ENCODE data around the gene TFB2M. TPM values are rescaled to one million over a fixed set of nuclear protein-coding genes. Genes with fewer than 3 reads are reported as not detected.

Gene TFB2M
- total and polyA plus RNA-seq, 2 donors (not counting 1 experiment from before 2014, with no cell fraction given): 8.8 to 11.6 TPM

- Histone ChIP-seq H3K79me2 (ENCODE audit: control insufficient read depth, insufficient read depth, low read length) (peaks cover 31% of the 10 kb centered on the region), H4K20me1 (ENCODE audit: control insufficient read depth, insufficient read depth, low read length, poor library complexity, severe bottlenecking) (peaks cover 18% of the 10 kb centered on the region), H3K36me3 (replicated peaks in 1 of 2; ENCODE audit: control extremely low read depth in 1 of 2, control insufficient read depth in 1 of 2, extremely low read depth in 1 of 2, insufficient read depth in 2 of 2, low read length in 1 of 2) (peaks cover 12 to 56% of the 10 kb centered on the region in 2 experiments), H3K4me3 (ENCODE audit: control extremely low read depth in 1 of 5, extremely low read depth in 1 of 5, insufficient read depth in 1 of 5, low read depth in 2 of 5, low read length in 4 of 5) (no peak overlapping the region), H3K4me2 (replicated peaks; ENCODE audit: low read depth, low read length, poor library complexity, severe bottlenecking) (no peak overlapping the region), H3K9me3 (ENCODE audit: control extremely low read depth in 1 of 3, control insufficient read depth in 2 of 3, insufficient read depth in 1 of 3, low read length in 2 of 3) (no peaks in the 10 kb centered on the region), H3K9ac (ENCODE audit: low read length) (no peak overlapping the region), H3K4me1 (ENCODE audit: control insufficient read depth in 2 of 2, insufficient read depth in 2 of 2, low read length in 2 of 2) (no peaks in the 10 kb centered on the region), H3K27ac (ENCODE audit: low read length in 2 of 2) (no peak overlapping the region), H3K27me3 (replicated peaks in 1 of 4; ENCODE audit: control extremely low read depth in 1 of 4, control insufficient read depth in 3 of 4, insufficient read depth in 4 of 4, low read length in 3 of 4) (no peaks in the 10 kb centered on the region), H2AFZ (ENCODE audit: insufficient read depth, low read depth, low read length, poor library complexity, severe bottlenecking) (no peak overlapping the region)
- Mint-ChIP-seq H3K27me3 (no peaks in the 10 kb centered on the region), H3K27ac (no peak overlapping the region), H3K4me3 (no peak overlapping the region), H3K9me3 (ENCODE audit: insufficient read depth) (no peaks in the 10 kb centered on the region), H3K4me1 (peaks cover 1% of the 10 kb centered on the region)
- no peak for TF ChIP-seq CTCF (IDR thresholded peaks at IDR 0.05)
- TF ChIP-seq EZH2 (IDR thresholded peaks at IDR 0.05; ENCODE audit: borderline replicate concordance, insufficient read depth, low read depth, low read length, poor library complexity, severe bottlenecking): no peak
- DNase-seq: no peak
- intact Hi-C loops (cut with micrococcal nuclease): no loop called here
- CTCF ChIA-PET: no interaction called here
- POLR2A ChIA-PET: no interaction called here
- ATAC-seq (ENCODE audit: low read depth): no peak
- WGBS (ENCODE audit: insufficient coverage): 71% methylated on average over 7 of the region's 11 CpGs
These were observed 15.7 kb downstream of the TFB2M start for GRCh38 chr1:246550402-246550801.

DNA sequence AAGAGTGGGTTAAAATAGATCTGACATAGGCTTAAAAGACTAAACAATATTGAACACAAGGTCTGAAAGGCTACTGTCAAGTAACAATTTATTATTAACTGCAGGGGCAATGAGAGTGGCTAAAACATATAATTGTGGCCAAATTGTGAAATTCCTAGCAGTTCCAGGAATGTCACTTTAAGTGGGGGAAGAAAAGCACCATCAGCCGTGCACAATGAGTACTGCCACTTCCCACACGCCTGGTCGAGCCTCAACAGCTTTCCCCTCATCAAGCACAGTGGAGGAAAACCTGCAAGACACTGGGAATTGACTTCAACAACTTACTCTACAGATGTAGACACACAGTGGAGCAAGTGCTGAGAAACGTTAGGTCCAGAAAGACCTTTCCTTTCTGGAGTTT is 16.4 kb downstream of the TFB2M start:
- Histone ChIP-seq H3K4me3 (ENCODE audit: control extremely low read depth in 1 of 5, extremely low read depth in 1 of 5, insufficient read depth in 1 of 5, low read depth in 2 of 5, low read length in 4 of 5) (no peak overlapping the region), H3K27ac (ENCODE audit: low read length in 2 of 2) (no peak overlapping the region), H4K20me1 (ENCODE audit: control insufficient read depth, insufficient read depth, low read length, poor library complexity, severe bottlenecking) (peaks cover 18% of the 10 kb centered on the region), H3K27me3 (replicated peaks in 1 of 4; ENCODE audit: control extremely low read depth in 1 of 4, control insufficient read depth in 3 of 4, insufficient read depth in 4 of 4, low read length in 3 of 4) (no peaks in the 10 kb centered on the region), H3K79me2 (ENCODE audit: control insufficient read depth, insufficient read depth, low read length) (peaks cover 27% of the 10 kb centered on the region), H3K36me3 (replicated peaks in 1 of 2; ENCODE audit: control extremely low read depth in 1 of 2, control insufficient read depth in 1 of 2, extremely low read depth in 1 of 2, insufficient read depth in 2 of 2, low read length in 1 of 2) (peaks cover 12 to 56% of the 10 kb centered on the region in 2 experiments), H3K4me1 (ENCODE audit: control insufficient read depth in 2 of 2, insufficient read depth in 2 of 2, low read length in 2 of 2) (no peaks in the 10 kb centered on the region), H3K4me2 (replicated peaks; ENCODE audit: low read depth, low read length, poor library complexity, severe bottlenecking) (no peak overlapping the region), H3K9ac (ENCODE audit: low read length) (no peak overlapping the region), H2AFZ (ENCODE audit: insufficient read depth, low read depth, low read length, poor library complexity, severe bottlenecking) (no peak overlapping the region), H3K9me3 (ENCODE audit: control extremely low read depth in 1 of 3, control insufficient read depth in 2 of 3, insufficient read depth in 1 of 3, low read length in 2 of 3) (no peaks in the 10 kb centered on the region)
- intact Hi-C loops (cut with micrococcal nuclease): no loop called here
- ATAC-seq (ENCODE audit: low read depth) (no peak), DNase-seq (no peak)
- CTCF ChIA-PET: no interaction called here
- Mint-ChIP-seq H3K4me3 (no peak overlapping the region), H3K9me3 (ENCODE audit: insufficient read depth) (no peaks in the 10 kb centered on the region), H3K27me3 (no peaks in the 10 kb centered on the region), H3K27ac (no peak overlapping the region), H3K4me1 (peaks cover 1% of the 10 kb centered on the region)
- no CpG with 5 or more reads among the region's 4 CpGs for WGBS (ENCODE audit: insufficient coverage)
- TF ChIP-seq CTCF (IDR thresholded peaks at IDR 0.05): no peak
- no peak for TF ChIP-seq EZH2 (IDR thresholded peaks at IDR 0.05; ENCODE audit: borderline replicate concordance, insufficient read depth, low read depth, low read length, poor library complexity, severe bottlenecking)
- POLR2A ChIA-PET: no interaction called here

All from B cell (primary cell).